Astrocyte (in vitro differentiated cells and primary cell): ENCODE results near the gene INAVA. TPM values are rescaled to one million over a fixed set of nuclear protein-coding genes. Genes with fewer than 3 reads are reported as not detected.
"Not testable (repeated sequence)": the region's sequence is repeated elsewhere in the genome, so short reads cannot be mapped to it uniquely, and the experiment has no call there.

ENCODE experiments used
- DNase-seq: peaks from one replicate; pipeline ENCODE4 v3.0.0-alpha.2; 2010; ENCODE audit warnings: low read depth
- FAIRE-seq: peaks from 2 replicates; lab custom pipeline; 2011; peaks lifted over from hg19 to GRCh38; lab: Jason Lieb, UNC
- H2AFZ ChIP-seq: 2 replicates; pipeline ENCODE4 v1.6.0; 2012; ENCODE audit warnings: low read depth, low read length, inconsistent platforms
- H3K27ac ChIP-seq: 2 replicates; pipeline ENCODE4 v1.5.1; 2011; ENCODE audit warnings: low read depth, low read length, inconsistent platforms
- H3K27me3 ChIP-seq: 2 replicates; pipeline ENCODE4 v1.6.0; 2011; ENCODE audit warnings: low read length, inconsistent platforms; ENCODE audit not compliant: insufficient read depth
- H3K36me3 ChIP-seq: 2 replicates; pipeline ENCODE4 v1.5.1; 2011; ENCODE audit warnings: low read length, inconsistent platforms; ENCODE audit not compliant: insufficient read depth
- H3K4me1 ChIP-seq: 2 replicates; pipeline ENCODE4 v1.5.1; 2011; ENCODE audit warnings: low read length, inconsistent platforms; ENCODE audit not compliant: insufficient read depth
- H3K4me2 ChIP-seq: 2 replicates; pipeline ENCODE4 v1.6.0; 2012; ENCODE audit warnings: low read length, inconsistent platforms
- H3K4me3 ChIP-seq: 2 replicates; pipeline ENCODE4 v1.5.1; 2011; ENCODE audit warnings: low read depth, mild to moderate bottlenecking, low read length, inconsistent platforms; ENCODE audit not compliant: insufficient read depth
- H3K79me2 ChIP-seq: 2 replicates; pipeline ENCODE4 v1.6.0; 2012; ENCODE audit warnings: mild to moderate bottlenecking, low read length, inconsistent platforms; ENCODE audit not compliant: insufficient read depth
- H3K9ac ChIP-seq: 2 replicates; pipeline ENCODE4 v1.6.0; 2012; ENCODE audit warnings: mild to moderate bottlenecking, low read length, inconsistent platforms
- H3K9me3 ChIP-seq: 2 replicates; pipeline ENCODE4 v1.5.1; 2012; ENCODE audit warnings: low read depth, mild to moderate bottlenecking, low read length, inconsistent platforms; ENCODE audit not compliant: insufficient read depth
- H4K20me1 ChIP-seq: 2 replicates; pipeline ENCODE4 v1.6.0; 2012; ENCODE audit warnings: low read length, inconsistent platforms; ENCODE audit not compliant: insufficient read depth
- H3K27ac Mint-ChIP-seq: one replicate; pipeline ENCODE4 v1.8.0; 2021; ENCODE audit warnings: mild to moderate bottlenecking, mixed read lengths; ENCODE audit not compliant: unreplicated experiment
- H3K27me3 Mint-ChIP-seq: one replicate; pipeline ENCODE4 v1.8.0; 2021; ENCODE audit warnings: low read depth, mixed read lengths; ENCODE audit not compliant: unreplicated experiment
- H3K36me3 Mint-ChIP-seq: one replicate; pipeline ENCODE4 v1.8.0; 2021; ENCODE audit warnings: low read depth, mixed read lengths; ENCODE audit not compliant: unreplicated experiment
- H3K4me1 Mint-ChIP-seq: one replicate; pipeline ENCODE4 v1.8.0; 2021; ENCODE audit warnings: low read depth, mixed read lengths; ENCODE audit not compliant: unreplicated experiment
- H3K4me3 Mint-ChIP-seq: one replicate; pipeline ENCODE4 v1.8.0; 2021; ENCODE audit warnings: mild to moderate bottlenecking, moderate library complexity, mixed read lengths; ENCODE audit not compliant: unreplicated experiment
- H3K9me3 Mint-ChIP-seq: one replicate; pipeline ENCODE4 v1.8.0; 2021; ENCODE audit warnings: mild to moderate bottlenecking, mixed read lengths; ENCODE audit not compliant: unreplicated experiment
- EZH2 ChIP-seq: IDR thresholded peaks from 2 replicates; pipeline ENCODE4 v1.6.1; 2012; ENCODE audit warnings: mild to moderate bottlenecking, low read length, inconsistent platforms; ENCODE audit not compliant: insufficient read depth
- total RNA-seq: library from RNA; stranded (reverse); gene quantifications from 2 replicates; pipeline ENCODE4 v1.2.1, GENCODE V29; 2021
- TF ChIP-seq, protein P1 (sequence below): IDR thresholded peaks from 2 replicates; pipeline ENCODE4 v1.5.1; 2011; ENCODE audit warnings: low read depth, mild to moderate bottlenecking, inconsistent platforms, low read length, moderate library complexity; ENCODE audit not compliant: insufficient read depth

Gene INAVA
- total RNA-seq, 1 donor from 2014 or later = 10.3 TPM

DNA sequence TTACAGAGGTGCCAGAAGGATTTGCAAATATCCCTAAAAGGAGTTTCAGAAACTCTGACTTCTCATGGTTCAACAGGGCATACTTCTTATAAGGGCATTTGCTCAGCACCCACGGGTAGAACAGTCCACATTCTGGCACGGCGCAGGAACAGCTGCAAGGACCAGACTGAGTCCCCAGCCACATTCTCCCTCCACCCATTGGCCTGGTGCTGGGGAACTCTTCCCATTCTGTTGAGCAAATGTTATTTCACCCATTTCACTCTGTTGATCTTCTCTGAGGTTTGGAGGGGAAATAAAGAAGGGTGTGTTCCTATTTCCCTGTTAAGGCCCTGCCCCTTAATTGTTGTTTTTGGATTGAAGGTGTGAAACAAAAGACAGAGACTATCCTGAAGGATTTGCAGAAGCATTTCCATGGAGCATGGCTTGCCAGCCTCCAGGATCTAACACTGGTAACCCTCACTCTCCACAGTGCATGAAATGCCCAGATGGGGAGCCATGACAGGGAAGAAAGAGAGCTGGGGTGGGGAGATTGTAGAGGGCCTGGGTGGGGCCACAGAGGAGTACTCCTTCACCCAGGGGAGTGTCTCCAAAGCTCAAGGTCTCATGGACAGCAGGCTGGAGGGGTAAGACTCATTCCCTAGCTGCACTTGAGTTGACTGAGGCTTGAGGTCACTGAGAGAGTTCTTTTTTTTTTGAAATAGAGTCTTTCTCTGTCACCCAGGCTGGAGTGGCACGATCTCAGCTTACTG lies 35.0 kb downstream of the INAVA start:
- Histone ChIP-seq H2AFZ (no peak overlapping the region), H3K9me3 (no peaks in the 10 kb centered on the region), H3K4me1 (no peaks in the 10 kb centered on the region), H4K20me1 (no peaks in the 10 kb centered on the region), H3K27me3 (peaks cover 4% of the 10 kb centered on the region), H3K9ac (no peak overlapping the region), H3K27ac (no peak overlapping the region), H3K4me3 (no peak overlapping the region), H3K4me2 (no peak overlapping the region), H3K79me2 (no peaks in the 10 kb centered on the region), H3K36me3 (no peaks in the 10 kb centered on the region)
- no peak for DNase-seq
- Mint-ChIP-seq H3K4me3 (no peak overlapping the region), H3K36me3 (no peaks in the 10 kb centered on the region), H3K4me1 (peaks cover 2% of the 10 kb centered on the region), H3K27me3 (peaks cover 12% of the 10 kb centered on the region), H3K27ac (no peak overlapping the region), H3K9me3 (peaks cover 12% of the 10 kb centered on the region)
- no peak for FAIRE-seq
- no peak for TF ChIP-seq EZH2
- TF ChIP-seq, protein P1, sequence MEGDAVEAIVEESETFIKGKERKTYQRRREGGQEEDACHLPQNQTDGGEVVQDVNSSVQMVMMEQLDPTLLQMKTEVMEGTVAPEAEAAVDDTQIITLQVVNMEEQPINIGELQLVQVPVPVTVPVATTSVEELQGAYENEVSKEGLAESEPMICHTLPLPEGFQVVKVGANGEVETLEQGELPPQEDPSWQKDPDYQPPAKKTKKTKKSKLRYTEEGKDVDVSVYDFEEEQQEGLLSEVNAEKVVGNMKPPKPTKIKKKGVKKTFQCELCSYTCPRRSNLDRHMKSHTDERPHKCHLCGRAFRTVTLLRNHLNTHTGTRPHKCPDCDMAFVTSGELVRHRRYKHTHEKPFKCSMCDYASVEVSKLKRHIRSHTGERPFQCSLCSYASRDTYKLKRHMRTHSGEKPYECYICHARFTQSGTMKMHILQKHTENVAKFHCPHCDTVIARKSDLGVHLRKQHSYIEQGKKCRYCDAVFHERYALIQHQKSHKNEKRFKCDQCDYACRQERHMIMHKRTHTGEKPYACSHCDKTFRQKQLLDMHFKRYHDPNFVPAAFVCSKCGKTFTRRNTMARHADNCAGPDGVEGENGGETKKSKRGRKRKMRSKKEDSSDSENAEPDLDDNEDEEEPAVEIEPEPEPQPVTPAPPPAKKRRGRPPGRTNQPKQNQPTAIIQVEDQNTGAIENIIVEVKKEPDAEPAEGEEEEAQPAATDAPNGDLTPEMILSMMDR = no peak

DNA sequence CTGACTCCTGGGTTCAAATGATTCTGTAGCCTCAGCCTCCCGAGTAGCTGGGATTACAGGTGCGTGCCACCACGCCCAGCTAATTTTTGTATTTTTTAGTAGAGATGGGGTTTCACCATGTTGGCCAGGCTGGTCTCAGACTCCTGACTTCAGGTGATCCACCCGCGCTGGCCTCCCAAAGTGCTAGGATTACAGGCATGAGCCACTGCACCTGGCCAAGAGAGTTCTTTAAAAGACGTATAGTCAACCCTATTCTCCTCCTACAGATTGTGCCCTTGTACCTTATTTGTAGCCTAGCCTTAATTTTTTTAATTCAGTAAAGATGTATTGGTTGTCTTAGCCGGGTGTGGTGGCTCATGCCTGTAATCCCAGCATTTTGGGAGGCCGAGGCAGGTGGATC lies 35.6 kb downstream of the INAVA start:
- DNase-seq, H2AFZ ChIP-seq, H3K36me3 Mint-ChIP-seq, H3K27me3 ChIP-seq, H3K4me3 Mint-ChIP-seq, H4K20me1 ChIP-seq, H3K4me1 ChIP-seq, H3K27ac Mint-ChIP-seq, FAIRE-seq, H3K9ac ChIP-seq, H3K79me2 ChIP-seq, H3K9me3 ChIP-seq, H3K4me3 ChIP-seq, H3K4me1 Mint-ChIP-seq, H3K4me2 ChIP-seq, H3K27ac ChIP-seq, H3K36me3 ChIP-seq: not testable (repeated sequence)
- peaks cover 12% of the 10 kb centered on the region for H3K9me3 Mint-ChIP-seq
- H3K27me3 Mint-ChIP-seq = peaks cover 12% of the 10 kb centered on the region

DNA sequence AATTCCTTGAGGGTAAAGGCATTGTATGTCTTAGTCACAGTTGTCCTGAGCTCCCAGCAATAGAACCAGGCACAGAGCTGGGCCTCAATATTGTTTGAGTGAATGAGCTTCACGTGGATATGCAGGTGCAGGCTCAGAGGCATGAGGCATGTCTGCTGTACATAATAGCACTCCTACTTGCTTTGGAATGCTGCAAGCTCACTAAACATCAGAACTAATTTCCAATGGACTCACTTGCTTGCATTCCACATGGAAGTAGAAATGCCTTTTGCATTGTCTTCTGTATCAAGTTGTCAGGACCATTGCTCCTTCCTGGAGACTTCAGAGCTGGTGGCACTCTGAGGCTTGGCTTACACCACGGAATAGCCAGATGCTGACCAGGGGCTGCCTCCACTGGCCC lies 37.1 kb downstream of the INAVA start:
- Mint-ChIP-seq H3K9me3 (peaks cover 12% of the 10 kb centered on the region), H3K27ac (no peak overlapping the region), H3K36me3 (no peaks in the 10 kb centered on the region), H3K4me3 (no peak overlapping the region), H3K27me3 (peaks cover 15% of the 10 kb centered on the region), H3K4me1 (no peaks in the 10 kb centered on the region)
- H3K4me1 ChIP-seq = no peaks in the 10 kb centered on the region
- H3K36me3 ChIP-seq = no peaks in the 10 kb centered on the region
- H4K20me1 ChIP-seq = no peaks in the 10 kb centered on the region
- FAIRE-seq (no peak), DNase-seq (no peak)
- H3K27me3 ChIP-seq = peaks cover 4% of the 10 kb centered on the region
- H3K27ac ChIP-seq = no peak overlapping the region
- H3K9me3 ChIP-seq = no peaks in the 10 kb centered on the region
- no peak overlapping the region for H3K9ac ChIP-seq
- H3K79me2 ChIP-seq = no peaks in the 10 kb centered on the region
- H3K4me3 ChIP-seq = no peak overlapping the region
- no peak overlapping the region for H3K4me2 ChIP-seq
- no peak overlapping the region for H2AFZ ChIP-seq
- TF ChIP-seq, protein P1 = no peak
- TF ChIP-seq EZH2 = no peak
